GM20431 (cell line): ENCODE measurements around the gene MYO18B.

ENCODE experiments used
- in situ Hi-C: fragments of 300-500 bp; cut with MseI, MboI; formaldehyde crosslinking; loops from one replicate; pipeline ENCODE4 v1.15.0; 2020; ENCODE audit warnings: low sequenced_read_pairs; ENCODE audit not compliant: unreplicated experiment

Gene MYO18B

GRCh38 chr22:25745341-25746011 lies 3.5 kb downstream of the MYO18B start:
- in situ Hi-C loops, result no loop called here

DNA sequence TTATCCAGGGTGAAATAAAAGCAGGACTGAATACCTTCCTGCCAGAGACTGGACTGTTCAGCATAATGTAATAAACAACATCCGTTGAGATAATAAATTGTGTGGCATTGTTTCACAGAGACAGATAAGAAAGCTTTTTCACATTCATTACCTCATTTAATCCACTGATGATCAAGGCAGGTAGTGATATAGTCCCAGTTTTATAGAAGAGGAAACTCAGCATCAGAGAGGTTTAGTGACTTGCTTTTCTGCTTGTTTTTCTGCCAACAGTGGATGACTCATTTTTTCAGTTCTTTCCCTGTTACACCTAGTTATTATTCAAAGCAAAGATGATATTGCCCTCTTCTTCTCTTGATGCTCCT lies 4.0 kb downstream of the MYO18B start:
- in situ Hi-C loops, result no loop called here

- in situ Hi-C loops, result no loop called here
These were observed 5.4 kb downstream of the MYO18B start for GRCh38 chr22:25747245-25747944.

DNA sequence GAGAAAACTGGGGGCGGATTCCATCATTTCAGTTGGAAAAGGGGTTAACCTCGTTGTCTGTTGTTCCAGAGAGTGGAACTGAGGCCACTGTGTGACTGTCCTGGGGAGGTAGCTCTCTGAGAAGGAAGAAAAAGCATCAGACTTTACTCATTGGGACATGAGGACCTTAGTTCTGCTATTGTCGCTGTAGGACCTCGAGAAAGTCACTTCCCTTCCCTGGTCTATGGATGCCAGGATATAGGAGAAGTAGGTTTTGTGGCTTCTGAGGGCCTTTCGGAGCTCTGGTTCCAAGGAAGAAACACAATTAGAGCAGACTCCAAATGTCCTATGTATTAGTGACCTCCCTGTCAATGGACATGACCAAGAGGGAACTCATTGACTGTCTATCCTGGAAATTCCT lies 6.2 kb downstream of the MYO18B start:
- in situ Hi-C loops, result no loop called here

GRCh38 chr22:25748704-25749103 lies 6.7 kb downstream of the MYO18B start:
- in situ Hi-C loops, result no loop called here

DNA sequence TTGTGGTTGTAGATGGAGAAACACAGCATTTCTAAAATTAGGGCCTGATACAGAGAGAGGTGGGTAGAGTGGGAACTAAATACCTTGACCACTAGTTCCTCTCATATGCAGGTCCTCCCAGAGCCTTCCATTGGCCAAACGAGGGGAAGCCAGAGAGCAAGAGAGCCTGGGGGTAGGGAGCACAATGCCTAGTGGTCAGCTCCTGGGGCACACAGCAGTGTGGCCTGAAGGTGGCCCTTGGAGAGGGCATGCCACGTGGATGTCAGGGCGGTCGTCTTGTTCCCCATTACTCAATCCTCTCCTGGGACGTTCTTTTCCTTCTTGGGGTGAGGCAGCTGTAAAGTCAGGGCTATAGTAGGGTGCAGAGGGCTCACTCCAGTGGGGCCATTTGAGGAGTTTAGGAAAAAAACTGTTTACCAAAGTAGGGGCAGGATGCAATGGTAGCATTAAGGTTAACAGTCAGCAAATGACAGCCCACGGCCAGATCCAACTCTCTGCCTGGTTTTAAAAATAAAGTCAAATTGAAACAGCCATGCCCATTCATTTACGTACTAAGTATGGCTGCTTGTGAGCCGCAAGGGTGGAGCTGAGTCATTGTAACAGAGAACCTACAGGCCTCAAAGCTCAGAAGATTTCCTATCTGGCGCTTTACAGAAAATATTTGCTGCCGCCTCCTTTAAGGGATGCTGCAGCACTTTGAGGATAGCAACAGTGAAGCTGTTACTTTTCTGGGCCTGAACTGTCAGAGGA lies 7.6 kb downstream of the MYO18B start:
- in situ Hi-C loops, result no loop called here

- in situ Hi-C loops, result no loop called here
These were observed 8.7 kb downstream of the MYO18B start for GRCh38 chr22:25750569-25751173.

GRCh38 chr22:25751174-25751581 lies 9.2 kb downstream of the MYO18B start:
- in situ Hi-C loops, result no loop called here

DNA sequence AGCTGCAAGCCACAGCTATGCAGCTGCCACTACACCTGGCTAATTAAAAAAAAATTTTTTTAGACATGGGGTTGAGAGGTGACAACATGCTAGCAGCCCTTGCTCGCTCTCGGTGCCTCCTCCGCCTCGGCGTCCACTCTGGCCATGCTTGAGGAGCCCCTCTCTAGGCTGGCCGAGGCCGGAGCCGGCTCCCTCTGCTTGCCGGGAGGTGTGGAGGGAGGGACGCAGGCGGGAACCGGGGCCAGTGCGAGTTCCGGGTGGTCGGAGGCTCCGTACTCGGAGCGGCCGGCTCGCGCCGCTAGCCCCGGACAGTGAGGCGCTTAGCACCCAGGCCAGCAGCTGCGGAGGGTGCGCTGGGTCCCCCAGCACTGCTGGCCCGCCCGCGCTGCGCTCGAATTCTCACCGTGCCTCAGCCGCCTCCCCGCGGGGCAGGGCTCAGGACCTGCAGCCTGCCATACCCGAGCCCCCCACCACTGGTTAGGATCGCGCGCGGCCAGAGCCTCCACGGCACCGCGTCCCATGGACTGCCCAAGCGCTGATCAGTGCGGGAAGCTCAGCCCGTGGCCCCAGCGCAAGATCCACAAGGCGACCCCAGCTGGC lies 10.7 kb downstream of the MYO18B start:
- in situ Hi-C loops, result no loop called here

DNA sequence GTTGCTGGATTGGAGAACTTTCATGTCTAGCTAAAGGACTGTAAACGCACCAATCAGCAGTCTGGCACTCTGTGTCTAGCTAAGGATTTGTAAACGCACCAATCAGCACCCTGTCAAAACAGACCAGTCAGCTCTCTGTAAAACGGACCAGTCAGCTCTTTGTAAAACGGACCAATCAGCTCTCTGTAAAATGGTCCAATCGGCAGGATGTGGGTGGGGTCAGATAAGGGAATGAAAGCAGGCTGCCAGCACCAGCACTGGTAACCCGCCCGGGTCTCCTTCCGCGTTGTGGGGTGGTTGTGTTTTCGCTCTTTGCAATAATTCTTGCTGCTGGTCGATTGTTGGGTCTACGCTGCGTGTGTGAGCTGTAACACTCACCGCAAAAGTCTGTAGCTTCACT lies 11.3 kb downstream of the MYO18B start:
- in situ Hi-C loops, result no loop called here

- in situ Hi-C loops, result no loop called here
These were observed 12.7 kb downstream of the MYO18B start for GRCh38 chr22:25754527-25755202.

DNA sequence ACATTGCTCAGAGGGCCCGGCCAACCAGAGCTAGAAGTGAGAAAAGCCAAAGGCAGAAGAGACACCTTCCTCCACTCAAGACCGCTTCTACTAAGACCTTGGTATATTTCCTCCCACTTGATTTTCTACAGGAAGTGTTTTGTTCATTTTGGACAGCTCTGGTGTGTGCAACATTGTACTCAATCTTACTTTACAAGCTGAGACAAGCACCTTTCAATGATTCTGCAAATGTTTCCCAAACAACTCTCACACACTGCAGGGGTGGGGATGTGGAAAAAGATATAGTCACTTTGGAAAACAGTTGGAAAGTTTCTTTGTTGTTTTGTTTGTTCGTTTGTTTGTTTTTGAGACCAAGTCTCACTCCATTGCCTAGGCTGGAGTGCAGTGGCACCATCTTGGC lies 15.7 kb downstream of the MYO18B start:
- in situ Hi-C loops, result no loop called here

DNA sequence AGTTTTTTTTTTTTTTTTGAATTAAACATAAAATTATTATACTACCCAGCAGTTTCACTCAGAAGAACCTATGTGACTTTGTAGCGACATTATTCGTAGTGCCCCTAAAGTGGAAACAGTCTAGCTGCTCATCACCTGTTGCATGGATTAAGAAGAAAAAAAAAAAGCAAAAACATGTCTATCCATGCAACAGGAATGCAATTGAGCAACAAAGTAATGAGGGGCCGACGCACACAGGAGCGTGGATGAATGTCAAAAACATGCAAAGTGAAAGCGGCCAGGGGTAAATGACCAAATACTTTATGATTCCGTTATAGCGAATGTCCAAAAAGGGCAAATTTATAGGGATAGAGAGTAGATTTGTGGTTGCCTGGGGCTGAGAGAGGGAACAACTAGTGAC lies 16.3 kb downstream of the MYO18B start:
- in situ Hi-C loops, result no loop called here

GRCh38 chr22:25759825-25760231 lies 17.8 kb downstream of the MYO18B start:
- in situ Hi-C loops, result no loop called here

DNA sequence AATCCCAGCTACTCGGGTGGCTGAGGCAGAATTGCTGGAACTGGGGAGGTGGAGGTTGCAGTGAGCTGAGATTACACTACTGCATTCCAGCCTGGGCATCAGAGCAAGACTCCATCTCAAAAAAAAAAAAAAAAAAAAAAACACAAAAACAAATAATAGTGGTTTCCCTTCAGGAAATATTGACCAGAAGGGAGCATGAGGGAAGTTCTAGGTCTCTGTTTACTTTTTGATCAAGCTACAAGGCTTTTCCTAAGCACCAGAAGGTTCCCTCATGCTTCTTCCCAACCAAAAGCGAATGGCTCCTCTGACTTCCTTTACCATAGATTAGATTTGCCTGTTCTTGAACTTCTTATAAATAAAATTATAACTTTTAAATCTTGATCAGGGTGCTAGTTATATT lies 18.3 kb downstream of the MYO18B start:
- in situ Hi-C loops, result no loop called here

DNA sequence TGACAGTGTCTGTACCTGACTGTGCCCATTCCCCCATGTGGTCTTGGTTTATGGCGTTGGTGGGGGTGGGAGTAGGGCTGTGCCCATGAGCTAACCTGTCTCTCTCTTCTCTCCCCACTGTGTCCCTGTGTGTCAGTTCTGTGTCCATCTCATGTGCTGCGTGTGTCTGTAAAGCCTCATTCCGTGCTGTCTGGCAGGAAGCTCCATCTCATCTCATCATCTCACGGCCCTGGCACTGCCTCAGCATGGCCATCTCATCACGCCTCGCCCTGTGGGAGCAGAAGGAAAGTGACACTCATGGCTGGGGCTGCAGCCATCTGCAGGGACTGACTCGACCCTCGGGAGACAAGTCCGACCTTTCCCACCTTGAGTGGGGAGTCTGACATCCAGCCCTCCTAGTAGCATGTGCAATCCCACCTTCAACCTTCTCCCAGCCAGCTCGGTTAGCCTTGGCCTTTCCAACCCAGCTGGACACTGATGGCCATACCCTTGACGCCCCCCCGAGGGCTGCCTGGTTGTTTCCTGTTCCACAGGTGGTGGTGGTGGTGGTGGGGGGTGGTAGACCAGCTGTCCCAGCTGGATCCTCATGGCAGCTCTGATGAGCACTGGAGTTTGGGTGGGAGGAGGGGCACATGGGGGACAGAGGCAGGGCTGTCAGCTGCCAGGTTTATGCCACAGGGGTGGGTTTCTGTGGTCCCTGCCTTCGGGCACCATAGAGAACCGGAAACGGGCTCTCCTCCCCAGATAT lies 19.0 kb downstream of the MYO18B start:
- in situ Hi-C loops, result no loop called here

DNA sequence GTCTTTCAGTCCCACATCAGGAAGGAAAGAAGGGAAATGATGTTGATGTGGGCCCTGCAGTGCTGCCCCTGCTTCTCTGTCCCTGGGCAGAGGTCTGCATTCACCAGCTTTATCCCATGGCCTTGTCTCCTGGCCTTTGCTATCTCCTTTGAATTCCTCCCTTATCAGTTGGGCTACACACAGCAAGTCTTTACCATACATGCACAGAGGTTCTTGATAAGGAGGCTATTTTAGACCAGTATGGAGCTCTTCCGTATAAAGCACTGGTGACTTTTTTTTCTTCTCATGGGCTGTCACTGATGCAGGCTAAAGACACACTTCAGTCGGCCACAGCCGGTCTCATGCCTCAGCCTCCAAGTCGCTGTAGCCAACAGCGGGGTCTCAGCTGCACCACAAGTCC lies 20.2 kb downstream of the MYO18B start:
- in situ Hi-C loops, result no loop called here

GRCh38 chr22:25763239-25763777 lies 21.3 kb downstream of the MYO18B start:
- in situ Hi-C loops, result no loop called here
